ENCODE results near the gene GRPR.

The GRPR gene

GRCh38 chrX:16096141-16096540 lies 27.2 kb upstream of the GRPR start:
- no peak overlapping the region for H2AFZ ChIP-seq (ENCODE audit: insufficient read depth, low read length, poor library complexity)
- no peak overlapping the region for H3K14ac ChIP-seq (ENCODE audit: low read length)
- no peak overlapping the region for H3K27ac ChIP-seq (ENCODE audit: low read depth, low read length)
- no peak overlapping the region for H4K91ac ChIP-seq (ENCODE audit: low read depth, low read length)
- no peak overlapping the region for H3K9ac ChIP-seq (ENCODE audit: low read length)
- no CpG with 5 or more reads among the region's 3 CpGs for WGBS (ENCODE audit: extremely low coverage, insufficient coverage, insufficient read length)
- H2BK12ac ChIP-seq (ENCODE audit: low read length): no peak overlapping the region
- H3K4me3 ChIP-seq (ENCODE audit: low read depth, low read length): no peak overlapping the region
- no peak overlapping the region for H3K18ac ChIP-seq (ENCODE audit: low read length)
- no peak overlapping the region for H3K23ac ChIP-seq (ENCODE audit: low read length)
- H2AK5ac ChIP-seq (ENCODE audit: low read length): no peak overlapping the region
- no peaks in the 10 kb centered on the region for H3K27me3 ChIP-seq (ENCODE audit: insufficient read depth, low read length)
- no peak overlapping the region for H2BK5ac ChIP-seq (ENCODE audit: low read depth, low read length, poor library complexity)
- no peaks in the 10 kb centered on the region for H3K9me3 ChIP-seq (ENCODE audit: insufficient read depth, low read depth, low read length)
- no peak overlapping the region for H3K4ac ChIP-seq (ENCODE audit: low read depth, low read length)
- no peak overlapping the region for H3K4me2 ChIP-seq (ENCODE audit: low read length)
- H3K79me1 ChIP-seq (ENCODE audit: low read length): peaks cover 2% of the 10 kb centered on the region
- no peaks in the 10 kb centered on the region for H3K36me3 ChIP-seq (ENCODE audit: control insufficient read depth in 1 of 2, insufficient read depth in 2 of 2, low read length in 2 of 2)
- no peak overlapping the region for H4K12ac ChIP-seq (ENCODE audit: low read depth, low read length)
- peaks cover 0 to 2% of the 10 kb centered on the region in 2 experiments for H3K4me1 ChIP-seq (ENCODE audit: control insufficient read depth in 1 of 2, insufficient read depth in 2 of 2, low read length in 2 of 2)
- H2BK120ac ChIP-seq (ENCODE audit: insufficient read depth, low read length, poor library complexity): no peak overlapping the region
- no peak overlapping the region for H4K8ac ChIP-seq (ENCODE audit: low read depth, low read length)
- no peaks in the 10 kb centered on the region for H3K79me2 ChIP-seq (ENCODE audit: control insufficient read depth, insufficient read depth, low read length, poor library complexity)
- no peak for DNase-seq

- H3K27me3 ChIP-seq (ENCODE audit: insufficient read depth, low read length): no peaks in the 10 kb centered on the region
- no peak overlapping the region for H2BK5ac ChIP-seq (ENCODE audit: low read depth, low read length, poor library complexity)
- H3K9ac ChIP-seq (ENCODE audit: low read length): no peak overlapping the region
- no peaks in the 10 kb centered on the region for H3K36me3 ChIP-seq (ENCODE audit: control insufficient read depth in 1 of 2, insufficient read depth in 2 of 2, low read length in 2 of 2)
- H3K14ac ChIP-seq (ENCODE audit: low read length): no peak overlapping the region
- WGBS (ENCODE audit: extremely low coverage, insufficient coverage, insufficient read length): no CpG with 5 or more reads among the region's 4 CpGs
- H3K79me1 ChIP-seq (ENCODE audit: low read length): peaks cover 2% of the 10 kb centered on the region
- no peak overlapping the region for H3K4ac ChIP-seq (ENCODE audit: low read depth, low read length)
- no peak overlapping the region for H3K27ac ChIP-seq (ENCODE audit: low read depth, low read length)
- no peak overlapping the region for H3K4me2 ChIP-seq (ENCODE audit: low read length)
- no peak overlapping the region for H2BK120ac ChIP-seq (ENCODE audit: insufficient read depth, low read length, poor library complexity)
- H3K4me3 ChIP-seq (ENCODE audit: low read depth, low read length): no peak overlapping the region
- no peak overlapping the region for H2BK12ac ChIP-seq (ENCODE audit: low read length)
- H3K9me3 ChIP-seq (ENCODE audit: insufficient read depth, low read depth, low read length): no peaks in the 10 kb centered on the region
- no peak overlapping the region for H4K12ac ChIP-seq (ENCODE audit: low read depth, low read length)
- no peaks in the 10 kb centered on the region for H3K79me2 ChIP-seq (ENCODE audit: control insufficient read depth, insufficient read depth, low read length, poor library complexity)
- H3K18ac ChIP-seq (ENCODE audit: low read length): no peak overlapping the region
- no peak overlapping the region for H4K8ac ChIP-seq (ENCODE audit: low read depth, low read length)
- peaks cover 0 to 2% of the 10 kb centered on the region in 2 experiments for H3K4me1 ChIP-seq (ENCODE audit: control insufficient read depth in 1 of 2, insufficient read depth in 2 of 2, low read length in 2 of 2)
- H2AFZ ChIP-seq (ENCODE audit: insufficient read depth, low read length, poor library complexity): no peak overlapping the region
- H3K23ac ChIP-seq (ENCODE audit: low read length): no peak overlapping the region
- no peak overlapping the region for H2AK5ac ChIP-seq (ENCODE audit: low read length)
- H4K91ac ChIP-seq (ENCODE audit: low read depth, low read length): no peak overlapping the region
- no peak for DNase-seq
Observed at GRCh38 chrX:16100673-16101072, 22.7 kb upstream of the GRPR start.

GRCh38 chrX:16101581-16101980 lies 21.8 kb upstream of the GRPR start:
- H3K23ac ChIP-seq (ENCODE audit: low read length): no peak overlapping the region
- no peak overlapping the region for H2AFZ ChIP-seq (ENCODE audit: insufficient read depth, low read length, poor library complexity)
- H4K8ac ChIP-seq (ENCODE audit: low read depth, low read length): no peak overlapping the region
- no peak overlapping the region for H3K4me2 ChIP-seq (ENCODE audit: low read length)
- no peak overlapping the region for H3K4ac ChIP-seq (ENCODE audit: low read depth, low read length)
- no peak overlapping the region for H3K4me3 ChIP-seq (ENCODE audit: low read depth, low read length)
- peaks cover 0 to 2% of the 10 kb centered on the region in 2 experiments for H3K4me1 ChIP-seq (ENCODE audit: control insufficient read depth in 1 of 2, insufficient read depth in 2 of 2, low read length in 2 of 2)
- no peak overlapping the region for H2BK5ac ChIP-seq (ENCODE audit: low read depth, low read length, poor library complexity)
- no peak overlapping the region for H3K27ac ChIP-seq (ENCODE audit: low read depth, low read length)
- no peak overlapping the region for H2AK5ac ChIP-seq (ENCODE audit: low read length)
- WGBS (ENCODE audit: extremely low coverage, insufficient coverage, insufficient read length): no CpG with 5 or more reads among the region's 2 CpGs
- no peak overlapping the region for H2BK12ac ChIP-seq (ENCODE audit: low read length)
- no peak overlapping the region for H4K91ac ChIP-seq (ENCODE audit: low read depth, low read length)
- H3K14ac ChIP-seq (ENCODE audit: low read length): no peak overlapping the region
- H3K27me3 ChIP-seq (ENCODE audit: insufficient read depth, low read length): no peaks in the 10 kb centered on the region
- no peaks in the 10 kb centered on the region for H3K9me3 ChIP-seq (ENCODE audit: insufficient read depth, low read depth, low read length)
- no peak overlapping the region for H4K12ac ChIP-seq (ENCODE audit: low read depth, low read length)
- H3K79me2 ChIP-seq (ENCODE audit: control insufficient read depth, insufficient read depth, low read length, poor library complexity): no peaks in the 10 kb centered on the region
- H2BK120ac ChIP-seq (ENCODE audit: insufficient read depth, low read length, poor library complexity): no peak overlapping the region
- no peaks in the 10 kb centered on the region for H3K36me3 ChIP-seq (ENCODE audit: control insufficient read depth in 1 of 2, insufficient read depth in 2 of 2, low read length in 2 of 2)
- peaks cover 2% of the 10 kb centered on the region for H3K79me1 ChIP-seq (ENCODE audit: low read length)
- no peak for DNase-seq
- no peak overlapping the region for H3K9ac ChIP-seq (ENCODE audit: low read length)
- no peak overlapping the region for H3K18ac ChIP-seq (ENCODE audit: low read length)

- no peak overlapping the region for H3K14ac ChIP-seq (ENCODE audit: low read length)
- no peak overlapping the region for H4K91ac ChIP-seq (ENCODE audit: low read depth, low read length)
- no peak overlapping the region for H3K9ac ChIP-seq (ENCODE audit: low read length)
- no peaks in the 10 kb centered on the region for H3K9me3 ChIP-seq (ENCODE audit: insufficient read depth, low read depth, low read length)
- H3K23ac ChIP-seq (ENCODE audit: low read length): no peak overlapping the region
- H4K12ac ChIP-seq (ENCODE audit: low read depth, low read length): no peak overlapping the region
- H3K79me1 ChIP-seq (ENCODE audit: low read length): peaks cover 2% of the 10 kb centered on the region
- no peak overlapping the region for H3K4me3 ChIP-seq (ENCODE audit: low read depth, low read length)
- no peak overlapping the region for H3K27ac ChIP-seq (ENCODE audit: low read depth, low read length)
- H2BK5ac ChIP-seq (ENCODE audit: low read depth, low read length, poor library complexity): no peak overlapping the region
- no CpG with 5 or more reads among the region's 4 CpGs for WGBS (ENCODE audit: extremely low coverage, insufficient coverage, insufficient read length)
- H2BK120ac ChIP-seq (ENCODE audit: insufficient read depth, low read length, poor library complexity): no peak overlapping the region
- H3K4me1 ChIP-seq (ENCODE audit: control insufficient read depth in 1 of 2, insufficient read depth in 2 of 2, low read length in 2 of 2): peaks cover 0 to 2% of the 10 kb centered on the region in 2 experiments
- no peak overlapping the region for H3K18ac ChIP-seq (ENCODE audit: low read length)
- H2AFZ ChIP-seq (ENCODE audit: insufficient read depth, low read length, poor library complexity): no peak overlapping the region
- no peaks in the 10 kb centered on the region for H3K79me2 ChIP-seq (ENCODE audit: control insufficient read depth, insufficient read depth, low read length, poor library complexity)
- no peak for DNase-seq
- H3K36me3 ChIP-seq (ENCODE audit: control insufficient read depth in 1 of 2, insufficient read depth in 2 of 2, low read length in 2 of 2): no peaks in the 10 kb centered on the region
- H3K27me3 ChIP-seq (ENCODE audit: insufficient read depth, low read length): no peaks in the 10 kb centered on the region
- no peak overlapping the region for H3K4ac ChIP-seq (ENCODE audit: low read depth, low read length)
- no peak overlapping the region for H2AK5ac ChIP-seq (ENCODE audit: low read length)
- no peak overlapping the region for H3K4me2 ChIP-seq (ENCODE audit: low read length)
- H4K8ac ChIP-seq (ENCODE audit: low read depth, low read length): no peak overlapping the region
- H2BK12ac ChIP-seq (ENCODE audit: low read length): no peak overlapping the region
Observed at GRCh38 chrX:16103625-16104024, 19.7 kb upstream of the GRPR start.

Measured in trophoblast cell (in vitro differentiated cells and primary cell).